MM.1S (cell line): ENCODE data around the gene SERPINC1.

Source experiments
- DNase-seq: peaks from one replicate; pipeline ENCODE4 v3.0.0-alpha.2; 2015
- H2AFZ ChIP-seq: fragments of 300-600 bp; sonication (generic); 2 replicates; pipeline ENCODE4 v1.6.0; 2016; ENCODE audit warnings: antibody characterized with exemption, low read length
- H3F3A ChIP-seq: fragments of 300-600 bp; sonication (generic); 2 replicates; pipeline ENCODE4 v1.6.1; 2016; ENCODE audit warnings: mild to moderate bottlenecking, antibody characterized with exemption, low read length, moderate library complexity, mixed read lengths; ENCODE audit not compliant: insufficient read depth
- H3K27ac ChIP-seq: fragments of 300-600 bp; sonication (generic); 2 replicates; pipeline ENCODE4 v1.5.1; 2016; ENCODE audit warnings: mild to moderate bottlenecking, low read length
- H3K27me3 ChIP-seq: fragments of 300-600 bp; sonication (generic); replicated peaks from 2 replicates; pipeline ENCODE4 v1.6.0; 2016; ENCODE audit warnings: low read length; ENCODE audit not compliant: insufficient read depth
- H3K36me3 ChIP-seq: fragments of 300-600 bp; sonication (generic); replicated peaks from 2 replicates; pipeline ENCODE4 v1.6.1; 2016; ENCODE audit warnings: mild to moderate bottlenecking, low read length, mixed read lengths; ENCODE audit not compliant: insufficient read depth
- H3K4me1 ChIP-seq: fragments of 300-600 bp; sonication (generic); 2 replicates; pipeline ENCODE4 v1.6.1; 2016; ENCODE audit warnings: low read length, mixed read lengths
- H3K4me2 ChIP-seq: fragments of 300-600 bp; sonication (generic); 2 replicates; pipeline ENCODE4 v1.6.0; 2016; ENCODE audit warnings: low read depth, low read length
- H3K4me3 ChIP-seq: fragments of 300-600 bp; sonication (generic); 2 replicates; pipeline ENCODE4 v1.5.1; 2016; ENCODE audit warnings: low read length, mixed read lengths
- H3K79me2 ChIP-seq: fragments of 300-600 bp; sonication (generic); 2 replicates; pipeline ENCODE4 v1.6.1; 2016; ENCODE audit warnings: mixed run types, low read length, mixed read lengths
- H3K9ac ChIP-seq: fragments of 300-600 bp; sonication (generic); 2 replicates; pipeline ENCODE4 v1.6.1; 2016; ENCODE audit warnings: low read length, mixed read lengths
- H3K9me2 ChIP-seq: fragments of 300-600 bp; sonication (generic); replicated peaks from 2 replicates; pipeline ENCODE4 v1.6.1; 2016; ENCODE audit warnings: mild to moderate bottlenecking, low read length, mixed read lengths; ENCODE audit not compliant: insufficient read depth
- H3K9me3 ChIP-seq: fragments of 300-600 bp; sonication (generic); replicated peaks from 2 replicates; pipeline ENCODE4 v1.6.1; 2016; ENCODE audit warnings: mild to moderate bottlenecking, low read length, mixed read lengths; ENCODE audit not compliant: insufficient read depth
- H4K20me1 ChIP-seq: fragments of 300-600 bp; sonication (generic); 2 replicates; pipeline ENCODE4 v1.6.1; 2016; ENCODE audit warnings: mild to moderate bottlenecking, low read length, moderate library complexity, mixed read lengths; ENCODE audit not compliant: insufficient read depth
- CTCF ChIP-seq: fragments of 300-600 bp; sonication (generic); IDR thresholded peaks from 2 replicates; pipeline ENCODE4 v1.5.1; 2016; ENCODE audit warnings: antibody characterized with exemption, low read length, mixed read lengths
- EZH2 ChIP-seq: fragments of 300-600 bp; sonication (generic); optimal IDR thresholded peaks from 2 replicates; pipeline ENCODE3; 2017; ENCODE audit warnings: low read depth, mild to moderate bottlenecking, antibody characterized with exemption, low read length, mixed read lengths
- EZH2phosphoT487 ChIP-seq: fragments of 300-600 bp; sonication (generic); IDR thresholded peaks from 2 replicates; pipeline ENCODE4 v1.6.1; 2018; ENCODE audit warnings: antibody characterized with exemption, low read length

Gene SERPINC1

GRCh38 chr1:173920861-173921260 lies 3.7 kb upstream of the SERPINC1 start:
- no peaks in the 10 kb centered on the region for H3K9me2 ChIP-seq
- no peaks in the 10 kb centered on the region for H4K20me1 ChIP-seq
- H3K27ac ChIP-seq, result no peak overlapping the region
- no peaks in the 10 kb centered on the region for H3K4me1 ChIP-seq
- no peaks in the 10 kb centered on the region for H3K9me3 ChIP-seq
- H3K9ac ChIP-seq, result no peak overlapping the region
- no peak overlapping the region for H2AFZ ChIP-seq
- H3K79me2 ChIP-seq, result no peaks in the 10 kb centered on the region
- no peak overlapping the region for H3K4me2 ChIP-seq
- no peak for TF ChIP-seq EZH2
- no peak for DNase-seq
- no peaks in the 10 kb centered on the region for H3F3A ChIP-seq
- no peaks in the 10 kb centered on the region for H3K27me3 ChIP-seq
- no peak overlapping the region for H3K4me3 ChIP-seq
- H3K36me3 ChIP-seq, result no peaks in the 10 kb centered on the region

GRCh38 chr1:173917635-173918493 lies 737 bp upstream of the SERPINC1 start:
- no peaks in the 10 kb centered on the region for H3K9me3 ChIP-seq
- no peaks in the 10 kb centered on the region for H3K79me2 ChIP-seq
- no peaks in the 10 kb centered on the region for H4K20me1 ChIP-seq
- no peak overlapping the region for H3K4me3 ChIP-seq
- no peak overlapping the region for H3K27ac ChIP-seq
- no peaks in the 10 kb centered on the region for H3K9me2 ChIP-seq
- no peaks in the 10 kb centered on the region for H3F3A ChIP-seq
- no peak overlapping the region for H3K4me2 ChIP-seq
- DNase-seq, result no peak
- H3K36me3 ChIP-seq, result no peaks in the 10 kb centered on the region
- H2AFZ ChIP-seq, result no peak overlapping the region
- no peak overlapping the region for H3K9ac ChIP-seq
- no peaks in the 10 kb centered on the region for H3K4me1 ChIP-seq
- no peaks in the 10 kb centered on the region for H3K27me3 ChIP-seq
- TF ChIP-seq CTCF (no peak), EZH2phosphoT487 (no peak), EZH2 (no peak)

- TF ChIP-seq CTCF (no peak), EZH2phosphoT487 (no peak), EZH2 (no peak)
- Histone ChIP-seq H2AFZ (no peak overlapping the region), H3K9me2 (no peaks in the 10 kb centered on the region), H3K4me3 (no peak overlapping the region), H3F3A (no peaks in the 10 kb centered on the region), H3K36me3 (no peaks in the 10 kb centered on the region), H3K9me3 (no peaks in the 10 kb centered on the region), H3K4me1 (no peaks in the 10 kb centered on the region), H3K79me2 (no peaks in the 10 kb centered on the region), H3K9ac (no peak overlapping the region), H3K27ac (no peak overlapping the region), H3K4me2 (no peak overlapping the region), H4K20me1 (no peaks in the 10 kb centered on the region), H3K27me3 (no peaks in the 10 kb centered on the region)
- no peak for DNase-seq
Observed at GRCh38 chr1:173916667-173917066, 460 bp downstream of the SERPINC1 start.

DNA sequence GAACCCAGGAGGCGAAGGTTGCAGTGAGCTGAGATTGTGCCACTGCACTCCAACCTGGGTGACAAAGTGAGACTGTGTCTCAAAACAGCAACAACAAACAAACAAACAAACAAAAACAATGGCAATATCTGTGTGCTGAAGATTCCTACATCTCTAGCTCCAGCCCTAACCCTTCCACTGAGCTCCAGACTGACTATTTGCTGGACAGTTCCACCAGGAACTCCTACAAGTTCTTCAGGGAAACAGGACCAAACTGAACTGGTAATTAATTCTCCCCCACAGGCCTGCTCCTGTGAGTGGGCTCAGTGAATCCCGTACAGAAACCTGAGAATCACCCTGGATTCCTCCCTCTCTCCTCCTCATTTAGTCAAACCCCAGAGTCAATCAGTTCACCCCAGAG lies 1.5 kb downstream of the SERPINC1 start:
- Histone ChIP-seq H3F3A (no peaks in the 10 kb centered on the region), H3K4me1 (no peaks in the 10 kb centered on the region), H3K27ac (no peak overlapping the region), H3K27me3 (no peaks in the 10 kb centered on the region), H3K36me3 (no peaks in the 10 kb centered on the region), H3K4me3 (no peak overlapping the region), H3K79me2 (no peaks in the 10 kb centered on the region), H3K9me2 (no peaks in the 10 kb centered on the region), H3K4me2 (no peak overlapping the region), H3K9me3 (no peaks in the 10 kb centered on the region), H2AFZ (no peak overlapping the region), H3K9ac (no peak overlapping the region), H4K20me1 (no peaks in the 10 kb centered on the region)
- no peak for TF ChIP-seq EZH2
- no peak for TF ChIP-seq EZH2phosphoT487
- no peak for TF ChIP-seq CTCF
- no peak for DNase-seq
